ENCODE results near the gene CLMP. TPM values are rescaled to one million over a fixed set of nuclear protein-coding genes. Genes with fewer than 3 reads are reported as not detected.
A peak's percentile ranks its signal among the peaks of the same experiment; 100 is the strongest.

CLMP gene
- total RNA-seq, 2 donors from 2014 or later, result 48.3 to 126 TPM

DNA sequence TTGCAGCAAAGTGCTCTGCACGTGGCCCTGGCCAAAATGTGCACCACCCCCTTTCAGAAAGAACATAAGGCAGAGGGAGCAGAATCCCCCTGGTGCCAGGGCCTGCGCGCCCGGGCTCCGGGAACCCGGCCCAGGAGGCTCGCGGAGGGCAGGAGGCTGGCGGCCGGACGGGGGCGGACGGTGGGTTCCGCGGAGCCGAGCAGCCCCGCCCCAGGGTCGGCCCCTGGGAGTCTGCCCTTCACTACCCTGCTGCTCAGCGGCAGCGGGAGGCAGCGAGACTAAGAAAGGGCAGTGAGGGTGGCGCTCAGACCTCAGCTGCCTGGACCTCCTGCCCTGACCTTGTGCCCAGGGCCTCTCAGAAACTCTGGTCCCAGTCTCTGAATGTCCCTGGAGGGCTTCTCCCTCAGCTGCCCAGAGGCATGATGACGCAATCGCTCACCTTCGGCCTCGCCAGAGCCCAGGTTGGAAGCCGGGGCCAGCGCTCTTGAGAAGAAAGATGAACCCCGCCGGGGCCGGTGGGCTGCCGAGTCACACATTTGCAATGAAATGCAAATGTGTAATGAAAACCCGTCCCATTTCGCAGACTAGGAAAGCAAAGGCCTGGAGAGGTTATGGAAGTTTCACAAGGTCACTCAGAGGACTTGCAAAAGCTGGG is 1.1 kb upstream of the CLMP start:
- Histone ChIP-seq H3K27me3 (replicated peaks; ENCODE audit: insufficient read depth) (no peaks in the 10 kb centered on the region), H3K4me1 (ENCODE audit: control insufficient read depth in 1 of 2, low read depth in 2 of 2) (peaks cover 8 to 35% of the 10 kb centered on the region in 2 donors), H3K36me3 (no peaks in the 10 kb centered on the region), H3K4me3 (peak overlapping the region; percentile 77), H3K27ac (peak overlapping the region; percentile 90 to 94), H3K9me3 (no peaks in the 10 kb centered on the region)
- ATAC-seq (ENCODE audit: insufficient number of reproducible peaks, low FRiP score, low read depth) (no peak), DNase-seq (ENCODE audit: low spot score) (no peak)
- TF ChIP-seq, protein P1, sequence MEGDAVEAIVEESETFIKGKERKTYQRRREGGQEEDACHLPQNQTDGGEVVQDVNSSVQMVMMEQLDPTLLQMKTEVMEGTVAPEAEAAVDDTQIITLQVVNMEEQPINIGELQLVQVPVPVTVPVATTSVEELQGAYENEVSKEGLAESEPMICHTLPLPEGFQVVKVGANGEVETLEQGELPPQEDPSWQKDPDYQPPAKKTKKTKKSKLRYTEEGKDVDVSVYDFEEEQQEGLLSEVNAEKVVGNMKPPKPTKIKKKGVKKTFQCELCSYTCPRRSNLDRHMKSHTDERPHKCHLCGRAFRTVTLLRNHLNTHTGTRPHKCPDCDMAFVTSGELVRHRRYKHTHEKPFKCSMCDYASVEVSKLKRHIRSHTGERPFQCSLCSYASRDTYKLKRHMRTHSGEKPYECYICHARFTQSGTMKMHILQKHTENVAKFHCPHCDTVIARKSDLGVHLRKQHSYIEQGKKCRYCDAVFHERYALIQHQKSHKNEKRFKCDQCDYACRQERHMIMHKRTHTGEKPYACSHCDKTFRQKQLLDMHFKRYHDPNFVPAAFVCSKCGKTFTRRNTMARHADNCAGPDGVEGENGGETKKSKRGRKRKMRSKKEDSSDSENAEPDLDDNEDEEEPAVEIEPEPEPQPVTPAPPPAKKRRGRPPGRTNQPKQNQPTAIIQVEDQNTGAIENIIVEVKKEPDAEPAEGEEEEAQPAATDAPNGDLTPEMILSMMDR (IDR thresholded peaks at IDR 0.05), result no peak

DNA sequence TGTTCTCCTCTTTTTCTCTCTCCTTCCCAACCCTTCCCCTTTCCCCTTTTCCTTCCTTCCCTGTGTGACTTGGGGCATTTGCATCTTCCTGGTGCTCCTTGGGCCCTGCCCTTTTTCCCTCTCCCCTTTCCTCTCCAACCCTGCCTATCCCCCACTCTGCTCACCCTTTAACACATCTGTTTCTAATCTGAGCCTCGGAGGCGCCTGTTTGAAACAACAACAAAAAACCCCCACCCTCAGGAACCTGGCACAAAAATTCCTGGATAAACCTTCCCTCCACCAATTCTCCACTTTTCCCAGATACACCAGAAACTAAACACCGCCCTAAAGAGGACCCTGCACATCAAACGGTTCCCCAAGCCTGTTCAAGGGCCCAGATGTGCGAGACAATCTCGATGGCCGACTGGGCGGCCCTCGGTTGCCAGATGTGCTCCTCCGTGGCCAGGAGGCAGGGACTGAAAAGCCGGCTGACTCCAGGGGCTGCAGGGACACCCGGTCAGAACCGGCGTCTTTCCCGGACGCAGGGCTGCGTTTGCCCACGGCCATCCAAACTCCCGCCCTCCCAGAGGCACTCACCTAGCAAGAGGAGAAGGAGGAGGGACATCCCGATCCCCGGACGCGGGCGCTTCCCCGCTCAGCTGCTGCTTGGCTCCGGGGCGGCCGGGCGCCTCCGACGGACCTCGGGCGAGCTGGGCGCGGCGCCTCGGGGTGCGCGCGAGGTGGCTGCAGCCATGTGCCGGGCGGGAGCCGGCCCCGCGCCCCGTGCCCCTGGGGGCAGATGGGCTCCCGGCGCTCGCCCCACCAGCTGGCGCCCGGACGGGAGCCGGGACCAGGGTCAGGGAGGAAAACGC is 486 bp downstream of the CLMP start:
- no peak for DNase-seq (ENCODE audit: low spot score)
- Histone ChIP-seq H3K27me3 (replicated peaks; ENCODE audit: insufficient read depth) (no peaks in the 10 kb centered on the region), H3K36me3 (no peaks in the 10 kb centered on the region), H3K9me3 (no peaks in the 10 kb centered on the region), H3K4me1 (ENCODE audit: control insufficient read depth in 1 of 2, low read depth in 2 of 2) (peaks cover 8 to 50% of the 10 kb centered on the region in 2 donors), H3K4me3 (peak overlapping the region; percentile 77), H3K27ac (peak overlapping the region; percentile 90 to 94)
- TF ChIP-seq, protein P1 (IDR thresholded peaks at IDR 0.05), result no peak
- ATAC-seq (ENCODE audit: insufficient number of reproducible peaks, low FRiP score, low read depth), result no peak

DNA sequence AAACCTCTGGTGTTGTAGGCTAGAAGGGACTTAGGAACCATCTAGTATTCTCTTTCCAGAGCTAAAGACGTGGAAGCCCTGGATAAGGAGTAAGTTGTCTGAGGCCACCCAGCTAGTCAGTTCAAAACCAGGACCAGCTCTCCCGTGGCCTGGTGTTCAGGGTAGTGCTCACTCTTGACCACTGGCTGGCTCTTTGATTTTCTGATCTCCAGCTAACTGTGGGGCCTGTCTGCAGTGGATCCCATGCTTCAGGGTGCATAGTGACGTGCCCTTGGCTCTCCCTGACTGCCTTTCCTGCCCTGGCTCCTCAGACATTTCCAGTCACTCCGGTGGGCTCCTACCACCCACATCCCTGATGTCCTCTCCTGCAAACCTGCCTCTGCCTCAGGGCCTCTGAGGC is 1.3 kb downstream of the CLMP start:
- no peaks in the 10 kb centered on the region for H3K36me3 ChIP-seq
- TF ChIP-seq, protein P1 (IDR thresholded peaks at IDR 0.05), result no peak
- ATAC-seq (ENCODE audit: insufficient number of reproducible peaks, low FRiP score, low read depth) (no peak), DNase-seq (ENCODE audit: low spot score) (no peak)
- H3K4me3 ChIP-seq, result peak overlapping the region; percentile 77
- H3K9me3 ChIP-seq, result no peaks in the 10 kb centered on the region
- peaks cover 8 to 58% of the 10 kb centered on the region in 2 donors for H3K4me1 ChIP-seq (ENCODE audit: control insufficient read depth in 1 of 2, low read depth in 2 of 2)
- peak overlapping the region; percentile 90 to 94 for H3K27ac ChIP-seq
- H3K27me3 ChIP-seq (replicated peaks; ENCODE audit: insufficient read depth), result no peaks in the 10 kb centered on the region

DNA sequence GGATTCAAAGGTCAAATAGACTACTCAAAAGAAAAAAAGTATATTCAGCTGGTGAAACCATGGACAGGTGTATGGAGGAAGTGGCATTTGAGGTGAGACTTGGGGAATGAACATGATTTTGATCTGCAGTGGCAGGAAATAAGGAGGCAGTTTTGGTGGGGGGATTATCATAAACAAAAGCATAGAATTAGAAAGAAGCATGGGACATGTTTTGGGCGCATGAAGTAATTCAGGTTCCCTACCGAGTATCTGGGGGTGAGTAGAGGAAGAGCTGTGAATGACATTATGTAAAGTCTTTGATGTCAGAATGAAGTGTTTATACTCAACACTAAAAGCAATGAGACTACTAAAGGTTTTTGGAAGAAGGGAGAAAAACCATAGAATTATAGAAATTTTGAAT is 3.1 kb downstream of the CLMP start:
- Histone ChIP-seq H3K9me3 (no peaks in the 10 kb centered on the region), H3K36me3 (no peaks in the 10 kb centered on the region), H3K4me1 (ENCODE audit: control insufficient read depth in 1 of 2, low read depth in 2 of 2) (peaks cover 19 to 76% of the 10 kb centered on the region in 2 donors), H3K27ac (peak overlapping the region; percentile 90 to 94), H3K4me3 (peak overlapping the region; percentile 77), H3K27me3 (replicated peaks; ENCODE audit: insufficient read depth) (no peaks in the 10 kb centered on the region)
- DNase-seq (ENCODE audit: low spot score) (no peak), ATAC-seq (ENCODE audit: insufficient number of reproducible peaks, low FRiP score, low read depth) (no peak)
- TF ChIP-seq, protein P1 (IDR thresholded peaks at IDR 0.05), result no peak

DNA sequence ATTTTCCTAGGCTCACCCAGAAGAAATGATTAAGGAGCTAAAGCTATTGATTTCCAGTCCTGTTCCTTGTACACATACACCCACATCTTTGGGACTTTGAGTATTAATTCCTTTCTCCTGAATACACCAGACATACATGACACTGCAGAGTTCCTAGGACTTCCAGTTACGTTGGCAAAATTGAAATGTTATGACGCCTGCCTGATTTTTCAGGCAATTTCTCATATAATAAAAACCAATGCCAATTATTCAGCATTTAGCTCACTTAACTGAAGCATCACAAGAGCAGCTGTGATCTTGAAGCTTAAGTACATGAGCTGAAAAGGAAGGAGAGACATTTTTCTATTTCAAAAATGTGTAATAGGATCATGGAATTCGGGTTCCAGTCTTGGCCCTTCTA is 4.5 kb downstream of the CLMP start:
- Histone ChIP-seq H3K27ac (peak overlapping the region; percentile 35 to 94), H3K27me3 (replicated peaks; ENCODE audit: insufficient read depth) (no peaks in the 10 kb centered on the region), H3K4me3 (no peak overlapping the region), H3K9me3 (no peaks in the 10 kb centered on the region), H3K4me1 (ENCODE audit: control insufficient read depth in 1 of 2, low read depth in 2 of 2) (peaks cover 13 to 81% of the 10 kb centered on the region in 2 donors), H3K36me3 (no peaks in the 10 kb centered on the region)
- ATAC-seq (ENCODE audit: insufficient number of reproducible peaks, low FRiP score, low read depth) (no peak), DNase-seq (ENCODE audit: low spot score) (no peak)
- TF ChIP-seq, protein P1 (IDR thresholded peaks at IDR 0.05), result no peak

Measured in thoracic aorta (tissue), 2 donors.